H54 (cell line): ENCODE data around the gene CMBL.

Experiments used
- DNase-seq: peaks from one replicate; pipeline ENCODE4 v3.0.0; 2011; ENCODE audit warnings: low spot score, mixed read lengths; ENCODE audit not compliant: insufficient read length
- FAIRE-seq: peaks from 3 replicates; lab custom pipeline; 2011; peaks lifted over from hg19 to GRCh38; lab: Jason Lieb, UNC
- POLR2A ChIP-seq: IDR thresholded peaks from 2 replicates; pipeline ENCODE4 v1.6.1; 2011; ENCODE audit warnings: low read depth, mild to moderate bottlenecking, low read length

The CMBL gene

DNA sequence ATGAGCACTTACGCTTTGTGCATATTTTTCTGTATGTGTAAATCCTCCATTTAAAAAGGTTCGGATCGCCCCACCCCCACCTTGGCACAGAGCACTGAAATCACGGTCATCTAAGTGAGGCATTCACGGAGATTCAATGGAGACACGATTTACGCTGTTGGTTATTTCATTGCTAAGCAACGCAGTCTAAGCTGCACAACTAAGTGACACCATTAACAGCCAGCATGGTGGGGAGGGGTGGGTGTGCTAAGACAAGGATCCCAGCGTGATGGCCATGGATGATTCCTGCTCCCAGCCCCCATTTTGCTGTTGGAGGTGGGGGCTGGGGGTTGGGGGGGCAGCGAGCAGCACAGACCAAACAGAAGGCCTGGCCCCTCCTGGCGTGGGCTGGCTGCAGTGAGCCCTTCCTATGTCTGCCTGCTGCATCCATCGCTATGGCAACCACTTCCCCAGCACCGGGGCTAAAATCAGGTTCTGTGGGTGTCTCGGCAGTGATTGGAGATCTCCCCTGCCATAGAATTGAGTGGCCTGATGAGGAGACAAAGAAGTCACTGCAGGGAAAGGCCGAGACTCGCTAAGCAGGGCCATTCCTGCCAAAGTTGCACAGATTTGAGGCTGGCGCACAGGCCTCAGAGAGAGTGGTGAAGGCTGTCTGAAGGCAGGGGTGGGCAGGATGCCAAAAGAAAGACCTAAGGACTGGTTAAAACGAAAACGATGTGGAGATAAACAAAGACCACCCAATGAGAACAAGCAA, 31.5 kb upstream of the CMBL start:
- FAIRE-seq = no peak
- DNase-seq = no peak
- no peak for TF ChIP-seq POLR2A

DNA sequence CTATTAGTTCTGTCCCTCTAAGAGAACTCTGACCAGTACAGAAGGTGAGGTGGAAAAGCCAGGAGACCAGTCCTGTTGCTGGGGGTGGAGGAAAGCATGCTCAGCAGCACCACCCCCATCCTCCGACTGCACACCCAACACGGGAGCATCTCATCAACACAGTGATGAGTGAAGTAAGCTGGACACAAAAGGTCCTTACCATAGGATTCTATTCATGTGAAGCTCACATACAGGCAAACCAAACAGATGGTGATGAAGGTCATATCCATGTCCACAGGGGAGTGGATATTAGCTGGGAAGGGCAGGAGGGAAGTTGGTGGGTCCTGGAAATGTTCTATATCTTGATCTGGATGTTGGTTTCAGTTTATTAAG, 31.0 kb upstream of the CMBL start:
- no peak for FAIRE-seq
- DNase-seq = no peak
- no peak for TF ChIP-seq POLR2A

DNA sequence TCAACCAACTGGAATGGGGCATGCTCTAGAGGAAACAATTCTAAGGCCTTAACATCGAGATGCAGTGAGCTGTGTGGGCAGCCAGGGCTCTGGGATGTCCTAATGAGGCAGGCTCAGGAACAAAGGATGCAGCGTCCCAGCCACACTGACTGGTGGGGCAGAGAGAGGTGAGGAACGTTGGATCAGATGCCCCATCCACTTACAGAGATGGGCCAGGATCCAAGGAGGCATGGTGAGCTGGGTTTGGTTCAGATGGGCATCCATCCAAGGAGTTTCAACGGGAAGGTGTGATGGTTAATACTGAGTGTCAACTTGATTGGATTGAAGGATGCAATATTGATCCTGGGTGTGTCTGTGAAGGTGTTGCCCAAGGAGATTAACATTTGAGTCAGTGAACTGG, 30.3 kb upstream of the CMBL start:
- no peak for FAIRE-seq
- TF ChIP-seq POLR2A = no peak
- no peak for DNase-seq

DNA sequence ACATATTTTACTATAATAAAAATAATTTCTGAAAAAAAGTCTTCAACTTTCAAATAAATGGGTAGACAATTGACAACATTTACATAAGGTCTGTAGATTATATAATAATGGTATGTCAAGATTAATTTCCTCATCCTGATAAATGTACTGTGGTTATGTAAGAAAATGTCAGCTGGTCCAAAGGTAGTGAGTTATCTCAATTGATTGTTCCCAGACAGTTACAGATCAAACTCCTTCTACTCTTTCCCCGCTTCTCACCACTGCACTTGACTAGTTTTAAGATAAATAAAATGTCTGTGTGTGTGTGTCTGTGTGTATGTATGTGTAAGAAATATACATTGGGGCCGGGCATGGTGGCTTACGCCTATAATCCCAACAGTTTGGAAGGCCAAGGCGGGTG, 29.4 kb upstream of the CMBL start:
- FAIRE-seq (no peak), DNase-seq (no peak)
- no peak for TF ChIP-seq POLR2A

DNA sequence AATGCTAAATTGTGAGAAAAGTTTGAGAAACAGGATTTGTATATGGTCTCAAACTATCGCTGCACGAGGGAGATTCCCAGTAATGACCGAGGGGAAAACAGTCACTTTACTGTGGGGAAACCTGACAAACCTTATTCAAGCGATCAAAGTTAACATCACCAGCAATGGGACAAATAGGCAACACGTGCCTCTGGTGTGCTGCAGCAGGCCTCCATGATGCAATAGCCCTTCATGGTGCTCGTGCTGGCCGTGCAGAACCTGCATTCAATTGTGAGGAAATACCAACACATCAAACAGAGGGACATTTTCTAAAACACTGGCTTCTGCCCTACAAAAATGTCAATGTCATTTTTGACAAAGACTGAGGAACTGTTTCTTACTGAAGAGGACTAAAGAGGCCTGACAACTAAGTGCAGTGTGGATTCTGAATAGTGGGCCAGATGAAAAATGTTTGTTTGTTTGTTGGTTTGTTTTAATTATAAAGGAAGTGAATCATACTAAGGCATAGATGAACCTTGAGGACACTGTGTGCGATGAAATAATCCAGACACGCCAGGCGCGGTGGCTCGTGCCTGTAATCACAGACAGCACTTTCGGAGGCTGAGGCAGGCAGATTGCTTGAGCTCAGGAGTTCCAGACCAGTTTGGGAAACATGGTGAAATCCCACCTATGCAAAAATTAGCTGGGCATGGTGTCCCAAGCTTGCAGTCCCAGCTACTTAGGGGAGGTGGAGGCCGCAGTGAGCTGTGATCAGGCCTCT, 28.2 kb upstream of the CMBL start:
- DNase-seq (no peak), FAIRE-seq (no peak)

DNA sequence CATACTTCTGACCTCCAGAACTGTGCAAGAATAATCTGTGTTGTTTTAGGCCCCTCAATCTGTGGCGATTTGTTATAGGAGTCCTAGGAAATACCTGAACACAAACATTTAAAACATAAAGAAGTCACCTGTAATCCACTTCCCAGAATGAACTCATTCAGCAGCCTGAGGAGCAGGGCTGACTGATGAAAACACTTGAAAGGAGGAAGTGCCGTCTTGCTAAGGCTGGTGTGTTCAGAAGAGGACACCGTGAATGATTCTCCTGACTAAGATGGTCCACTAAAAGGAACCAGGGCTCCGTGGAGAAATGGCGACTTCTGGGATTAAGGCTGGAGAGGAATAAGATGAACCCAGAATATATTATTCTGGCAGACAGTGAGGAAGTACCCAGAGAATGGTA, 27.1 kb upstream of the CMBL start:
- DNase-seq (no peak), FAIRE-seq (no peak)
- no peak for TF ChIP-seq POLR2A

More for the DNA sequence above, 28.2 kb upstream of the CMBL start:
- TF ChIP-seq POLR2A = no peak

DNA sequence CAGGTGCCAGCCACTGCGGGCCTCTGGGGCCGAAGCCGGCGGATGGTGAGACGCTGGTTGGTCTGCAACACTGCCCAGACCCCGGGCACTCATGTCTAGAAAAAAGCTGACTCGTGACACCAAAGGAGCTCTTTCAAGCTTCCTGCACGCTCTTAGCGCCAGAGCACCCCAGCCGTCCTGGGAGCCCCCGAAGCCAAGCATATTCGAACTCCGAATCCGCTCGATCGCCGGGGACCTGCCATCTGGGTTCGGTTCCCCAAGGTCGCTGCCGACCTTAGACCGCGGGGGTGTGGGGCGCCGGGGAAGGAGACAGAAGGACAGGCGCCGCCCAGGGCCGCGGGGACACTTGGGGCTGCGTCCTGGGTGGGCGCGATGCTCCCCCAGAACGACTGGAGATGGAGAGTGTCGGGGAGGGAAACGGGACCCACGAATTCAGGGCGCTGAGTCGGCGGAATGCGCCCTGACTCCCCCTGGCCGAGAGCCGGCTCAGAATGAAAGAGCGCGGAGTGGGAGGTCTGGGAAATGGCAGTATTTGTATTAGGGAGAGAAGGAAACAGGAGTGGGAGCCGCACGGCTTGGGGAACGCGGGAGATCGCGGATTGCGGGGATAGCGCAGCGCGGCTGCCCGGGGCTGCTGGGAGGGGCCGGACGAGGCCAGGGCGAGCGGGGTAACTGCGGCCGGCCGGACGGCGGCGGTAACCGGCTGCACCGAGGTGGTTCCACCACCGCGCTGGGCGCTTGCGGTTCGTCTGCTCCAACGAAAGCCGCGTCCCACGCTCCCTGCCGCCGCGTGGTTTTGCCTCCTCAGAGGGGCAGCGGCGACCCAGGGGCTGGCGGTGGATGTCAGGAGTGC, 25.7 kb upstream of the CMBL start:
- DNase-seq = no peak
- no peak for TF ChIP-seq POLR2A
- FAIRE-seq = no peak

DNA sequence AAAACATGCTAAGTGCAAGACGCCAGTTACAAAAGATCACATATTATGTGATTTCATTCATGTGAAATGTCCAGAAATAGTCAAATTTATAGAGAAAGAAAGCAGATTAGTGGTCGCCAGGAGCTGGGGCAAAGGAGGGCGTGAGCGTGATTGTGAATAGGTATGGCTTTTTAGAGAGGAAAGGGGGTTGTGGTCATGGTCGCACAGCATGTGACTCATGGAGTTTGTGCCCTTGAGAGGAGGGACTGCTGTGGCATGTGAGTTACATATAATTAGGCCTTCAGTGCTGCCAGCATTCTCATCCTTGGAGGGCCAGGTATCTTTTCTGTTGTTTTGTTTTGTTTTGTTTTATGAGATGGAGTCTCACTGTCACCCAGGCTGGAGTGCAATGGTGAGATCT, 24.6 kb upstream of the CMBL start:
- no peak for TF ChIP-seq POLR2A
- no peak for DNase-seq
- FAIRE-seq = no peak

DNA sequence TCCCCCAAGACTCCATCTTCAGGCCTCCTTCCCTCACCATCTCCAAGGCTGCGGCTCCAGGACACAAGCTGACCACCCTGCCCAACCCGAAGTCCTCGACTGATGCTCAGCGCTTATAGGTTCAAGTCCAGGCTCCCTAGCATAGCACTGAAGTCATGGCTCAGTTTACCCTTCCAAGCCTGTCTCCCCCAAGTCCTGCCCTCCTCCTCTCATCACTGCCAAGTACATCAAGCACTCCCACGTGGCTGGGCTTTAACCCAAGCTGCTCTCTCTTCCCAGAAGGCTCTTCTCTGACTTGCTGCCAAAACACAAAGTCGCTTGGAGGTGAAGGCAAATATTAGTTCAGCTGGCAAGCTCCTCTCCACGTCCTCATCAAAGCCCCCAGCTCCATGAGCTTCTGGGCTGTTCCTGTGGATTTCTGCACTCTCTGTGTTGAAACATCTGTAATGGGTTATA, 23.7 kb upstream of the CMBL start:
- no peak for TF ChIP-seq POLR2A
- DNase-seq (no peak), FAIRE-seq (no peak)

DNA sequence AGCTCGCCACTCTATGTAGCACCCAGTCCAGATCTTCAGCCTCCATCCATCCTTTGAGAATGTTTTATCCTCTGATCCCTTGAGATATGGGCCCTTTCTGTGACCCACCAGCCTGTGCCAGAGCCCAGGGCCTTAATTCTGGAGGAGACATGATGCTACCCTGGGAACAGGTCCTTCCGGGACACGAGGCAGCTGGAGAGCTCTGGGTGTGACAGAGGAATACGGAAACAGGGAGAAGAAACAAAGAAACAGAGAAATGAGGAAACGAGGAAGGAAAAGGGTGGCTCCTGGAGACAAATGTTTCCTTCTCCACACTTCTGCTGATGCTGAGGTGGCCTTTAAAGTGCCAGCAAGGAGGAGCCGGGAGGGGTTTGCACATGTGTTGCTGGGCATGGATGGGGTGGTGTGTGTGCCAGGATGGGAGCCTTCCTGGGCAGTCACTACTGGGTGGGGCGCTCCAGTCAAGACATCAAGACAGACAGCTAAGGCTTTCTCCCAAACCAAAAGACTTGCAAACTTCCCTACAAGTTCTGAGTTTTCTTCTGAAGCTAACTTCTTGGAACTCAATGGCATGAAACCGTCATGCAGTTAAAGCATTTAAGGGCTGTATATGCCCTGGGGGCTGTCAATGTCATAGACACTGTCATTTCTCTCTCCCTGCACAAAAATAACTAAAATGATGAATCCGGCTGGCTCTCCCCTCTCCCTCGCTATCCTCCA, 23.0 kb upstream of the CMBL start:
- TF ChIP-seq POLR2A = no peak
- FAIRE-seq = no peak
- no peak for DNase-seq

DNA sequence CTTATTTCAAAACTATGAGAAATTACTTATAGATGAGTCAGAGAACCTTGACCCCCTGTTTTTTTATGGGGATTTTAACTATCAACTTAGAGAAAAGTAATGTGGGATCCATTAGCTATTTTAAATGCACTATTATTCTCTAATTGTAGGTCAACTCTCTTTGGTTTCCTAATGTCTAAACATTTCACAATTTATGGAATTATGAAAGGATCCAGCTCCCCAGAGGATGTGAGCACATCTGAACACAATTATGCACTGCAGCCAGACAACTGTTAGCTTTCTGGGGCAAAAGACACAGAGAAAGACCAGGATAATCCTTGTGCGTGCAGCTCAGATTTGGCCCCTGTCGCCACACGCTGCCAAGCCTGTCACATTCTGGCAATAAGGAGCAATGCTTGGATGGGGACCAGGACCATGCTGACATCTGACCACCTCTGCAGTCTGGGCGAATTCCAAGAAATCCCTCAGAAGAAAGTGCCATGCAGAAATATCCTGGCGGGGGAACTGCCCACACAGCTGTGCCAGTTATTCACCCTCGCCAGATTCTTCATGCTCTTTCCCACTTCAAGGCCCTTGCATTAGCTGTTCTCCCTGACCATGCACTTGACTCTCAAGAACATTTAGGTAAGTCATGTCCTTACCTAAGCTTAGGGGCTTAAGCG, 22.2 kb upstream of the CMBL start:
- FAIRE-seq (no peak), DNase-seq (no peak)
- no peak for TF ChIP-seq POLR2A

DNA sequence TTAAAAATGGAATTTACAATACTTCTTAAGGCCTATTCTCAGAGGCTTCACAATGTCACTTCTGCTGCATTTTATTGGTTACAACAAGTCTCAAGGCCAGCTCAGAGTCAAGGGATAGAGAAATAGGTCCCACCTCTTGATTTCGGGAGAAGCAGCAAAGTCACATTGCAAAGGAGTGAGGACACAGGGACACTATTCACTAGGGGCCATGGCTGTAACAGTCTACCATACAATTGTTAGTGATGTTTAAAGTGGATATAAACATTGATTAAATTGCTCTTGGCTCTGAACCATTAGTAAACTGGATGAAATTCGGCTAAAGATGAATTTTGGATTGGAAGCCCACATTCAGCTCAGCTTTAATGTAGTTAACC, 21.7 kb upstream of the CMBL start:
- DNase-seq = no peak
- FAIRE-seq = no peak
- TF ChIP-seq POLR2A = no peak

DNA sequence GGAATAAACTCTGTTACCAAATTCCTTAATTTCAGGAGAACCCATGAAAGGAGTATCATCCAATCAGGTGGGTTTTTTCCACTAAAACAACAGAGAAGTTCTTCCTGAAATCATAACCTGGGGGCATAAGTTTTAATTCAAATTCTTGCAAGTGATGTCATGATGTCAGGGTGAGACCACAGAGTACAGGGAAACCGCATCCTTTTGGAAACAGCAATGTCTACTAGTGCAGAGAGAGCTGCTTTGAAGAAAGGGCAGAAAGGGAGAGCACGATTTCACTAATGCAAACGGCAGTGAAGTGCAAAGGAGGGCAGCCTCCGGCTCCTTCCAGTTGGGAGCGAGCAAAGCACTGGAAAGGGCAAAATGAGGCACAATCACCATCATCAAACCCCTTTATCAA, 20.6 kb upstream of the CMBL start:
- TF ChIP-seq POLR2A = no peak
- FAIRE-seq (no peak), DNase-seq (no peak)
